Measurements from ENCODE around the gene CSF1. TPM values are rescaled to one million over a fixed set of nuclear protein-coding genes. Genes with fewer than 3 reads are reported as not detected.
"Not testable (repeated sequence)": the region's sequence is repeated elsewhere in the genome, so short reads cannot be mapped to it uniquely, and the experiment has no call there.

Gene CSF1
- total RNA-seq, 1 donor: 53.9 TPM

DNA sequence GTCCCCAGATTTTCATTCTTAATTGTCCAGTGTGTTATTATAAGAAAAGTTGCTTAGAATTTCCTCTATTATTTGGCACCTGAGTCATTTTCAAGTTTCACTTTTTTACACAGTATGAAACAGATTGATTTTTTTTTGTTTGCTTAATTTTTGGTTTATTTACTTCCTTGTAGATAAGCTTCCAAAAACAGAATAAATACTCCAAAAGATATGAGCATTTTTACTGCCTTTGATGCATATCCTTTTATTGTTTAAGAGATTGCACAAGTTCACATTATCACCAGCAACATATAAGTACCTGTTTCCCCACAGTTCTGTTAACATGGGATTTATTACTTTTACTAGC is 37.6 kb downstream of the CSF1 start:
- Histone ChIP-seq H2AFZ (ENCODE audit: low read length) (no peak overlapping the region), H3K9me3 (ENCODE audit: low read depth, low read length) (no peaks in the 10 kb centered on the region), H3K79me2 (ENCODE audit: insufficient read depth, low read length) (no peaks in the 10 kb centered on the region), H3K27ac (ENCODE audit: low read depth, low read length) (no peak overlapping the region), H3K36me3 (ENCODE audit: insufficient read depth, low read length) (no peaks in the 10 kb centered on the region), H3K4me3 (ENCODE audit: insufficient read depth, low read length) (no peak overlapping the region), H3K4me2 (ENCODE audit: insufficient read depth, low read length) (no peak overlapping the region), H3K4me1 (ENCODE audit: insufficient read depth, low read length) (no peaks in the 10 kb centered on the region), H4K20me1 (ENCODE audit: insufficient read depth, low read length) (no peaks in the 10 kb centered on the region), H3K27me3 (ENCODE audit: insufficient read depth, low read length) (no peaks in the 10 kb centered on the region)
- TF ChIP-seq, protein P1, sequence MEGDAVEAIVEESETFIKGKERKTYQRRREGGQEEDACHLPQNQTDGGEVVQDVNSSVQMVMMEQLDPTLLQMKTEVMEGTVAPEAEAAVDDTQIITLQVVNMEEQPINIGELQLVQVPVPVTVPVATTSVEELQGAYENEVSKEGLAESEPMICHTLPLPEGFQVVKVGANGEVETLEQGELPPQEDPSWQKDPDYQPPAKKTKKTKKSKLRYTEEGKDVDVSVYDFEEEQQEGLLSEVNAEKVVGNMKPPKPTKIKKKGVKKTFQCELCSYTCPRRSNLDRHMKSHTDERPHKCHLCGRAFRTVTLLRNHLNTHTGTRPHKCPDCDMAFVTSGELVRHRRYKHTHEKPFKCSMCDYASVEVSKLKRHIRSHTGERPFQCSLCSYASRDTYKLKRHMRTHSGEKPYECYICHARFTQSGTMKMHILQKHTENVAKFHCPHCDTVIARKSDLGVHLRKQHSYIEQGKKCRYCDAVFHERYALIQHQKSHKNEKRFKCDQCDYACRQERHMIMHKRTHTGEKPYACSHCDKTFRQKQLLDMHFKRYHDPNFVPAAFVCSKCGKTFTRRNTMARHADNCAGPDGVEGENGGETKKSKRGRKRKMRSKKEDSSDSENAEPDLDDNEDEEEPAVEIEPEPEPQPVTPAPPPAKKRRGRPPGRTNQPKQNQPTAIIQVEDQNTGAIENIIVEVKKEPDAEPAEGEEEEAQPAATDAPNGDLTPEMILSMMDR (IDR thresholded peaks at IDR 0.05; ENCODE audit: extremely low read depth, low read depth, low read length): no peak
- DNase-seq (ENCODE audit: insufficient read length, low spot score, missing footprints): no peak

DNA sequence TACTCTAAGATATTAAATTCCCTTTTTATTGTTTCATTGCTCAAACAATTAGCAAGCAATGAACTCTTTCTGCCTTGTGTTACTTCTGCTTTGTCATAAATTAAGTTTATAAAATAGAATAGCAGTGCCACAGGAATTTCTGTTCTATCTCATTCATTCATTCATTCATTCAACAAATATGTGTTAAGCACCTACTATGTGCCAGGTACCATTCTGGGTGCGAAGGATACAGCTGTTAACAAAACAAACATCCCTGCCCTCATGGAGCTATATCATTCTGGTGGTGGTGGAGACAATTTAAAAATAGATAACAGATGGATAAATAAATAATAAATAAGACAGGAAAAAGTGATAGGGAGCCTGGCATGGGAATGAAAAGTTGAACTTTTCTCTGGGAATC is 39.4 kb downstream of the CSF1 start:
- Histone ChIP-seq H3K4me3 (ENCODE audit: insufficient read depth, low read length) (no peak overlapping the region), H3K79me2 (ENCODE audit: insufficient read depth, low read length) (no peaks in the 10 kb centered on the region), H2AFZ (ENCODE audit: low read length) (no peak overlapping the region), H4K20me1 (ENCODE audit: insufficient read depth, low read length) (no peaks in the 10 kb centered on the region), H3K4me1 (ENCODE audit: insufficient read depth, low read length) (no peaks in the 10 kb centered on the region), H3K27ac (ENCODE audit: low read depth, low read length) (no peak overlapping the region), H3K4me2 (ENCODE audit: insufficient read depth, low read length) (no peak overlapping the region), H3K36me3 (ENCODE audit: insufficient read depth, low read length) (no peaks in the 10 kb centered on the region), H3K27me3 (ENCODE audit: insufficient read depth, low read length) (no peaks in the 10 kb centered on the region), H3K9me3 (ENCODE audit: low read depth, low read length) (no peaks in the 10 kb centered on the region)
- no peak for DNase-seq (ENCODE audit: insufficient read length, low spot score, missing footprints)
- TF ChIP-seq, protein P1 (IDR thresholded peaks at IDR 0.05; ENCODE audit: extremely low read depth, low read depth, low read length): no peak

DNA sequence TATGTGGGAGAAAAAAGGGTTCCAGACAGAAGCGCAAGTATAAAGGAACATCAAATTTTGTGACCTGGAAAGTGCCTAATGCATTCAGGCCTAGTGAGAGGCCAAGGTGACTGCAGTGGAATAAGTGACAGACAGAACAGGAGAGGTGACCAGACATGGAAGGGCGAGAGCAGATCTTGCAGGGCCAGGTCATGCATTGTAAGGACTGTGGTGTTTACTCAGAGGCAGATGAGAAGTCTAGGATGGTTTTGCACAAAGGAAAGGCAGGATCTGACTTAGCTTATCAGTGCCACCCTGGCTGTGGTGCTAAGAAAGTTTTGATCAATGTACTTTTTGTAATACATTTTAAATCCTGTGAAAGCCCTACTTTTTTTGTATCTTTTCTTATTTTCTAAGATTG is 39.9 kb downstream of the CSF1 start:
- H3K27me3 ChIP-seq (ENCODE audit: insufficient read depth, low read length): no peaks in the 10 kb centered on the region
- no peaks in the 10 kb centered on the region for H4K20me1 ChIP-seq (ENCODE audit: insufficient read depth, low read length)
- H2AFZ ChIP-seq (ENCODE audit: low read length): no peak overlapping the region
- TF ChIP-seq, protein P1 (IDR thresholded peaks at IDR 0.05; ENCODE audit: extremely low read depth, low read depth, low read length): no peak
- no peak overlapping the region for H3K27ac ChIP-seq (ENCODE audit: low read depth, low read length)
- H3K4me3 ChIP-seq (ENCODE audit: insufficient read depth, low read length): no peak overlapping the region
- no peak overlapping the region for H3K4me2 ChIP-seq (ENCODE audit: insufficient read depth, low read length)
- H3K9me3 ChIP-seq (ENCODE audit: low read depth, low read length): no peaks in the 10 kb centered on the region
- no peaks in the 10 kb centered on the region for H3K36me3 ChIP-seq (ENCODE audit: insufficient read depth, low read length)
- no peaks in the 10 kb centered on the region for H3K4me1 ChIP-seq (ENCODE audit: insufficient read depth, low read length)
- no peaks in the 10 kb centered on the region for H3K79me2 ChIP-seq (ENCODE audit: insufficient read depth, low read length)
- DNase-seq (ENCODE audit: insufficient read length, low spot score, missing footprints): no peak

DNA sequence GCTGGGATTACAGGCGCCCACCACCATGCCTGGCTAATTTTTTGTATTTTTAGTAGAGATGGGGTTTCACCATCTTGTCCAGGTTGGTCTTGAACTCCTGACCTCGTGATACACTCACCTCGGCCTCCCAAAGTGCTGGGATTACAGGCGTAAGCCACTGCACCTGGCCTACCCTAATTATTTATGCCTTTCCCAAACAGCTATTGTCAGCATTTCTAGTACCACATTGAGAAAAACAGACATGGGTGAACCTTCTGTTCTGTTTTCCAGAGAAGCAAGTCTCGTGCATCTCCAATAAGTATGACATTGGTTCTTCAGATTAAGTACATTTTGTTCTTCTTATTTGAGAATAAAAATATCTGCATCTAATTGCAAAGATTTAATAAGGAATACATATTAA is 40.9 kb downstream of the CSF1 start:
- not testable (repeated sequence) for H3K79me2 ChIP-seq (ENCODE audit: insufficient read depth, low read length); H3K9me3 ChIP-seq (ENCODE audit: low read depth, low read length); H3K27ac ChIP-seq (ENCODE audit: low read depth, low read length); H3K4me3 ChIP-seq (ENCODE audit: insufficient read depth, low read length); H3K27me3 ChIP-seq (ENCODE audit: insufficient read depth, low read length); H4K20me1 ChIP-seq (ENCODE audit: insufficient read depth, low read length); H3K4me2 ChIP-seq (ENCODE audit: insufficient read depth, low read length); DNase-seq (ENCODE audit: insufficient read length, low spot score, missing footprints); H3K4me1 ChIP-seq (ENCODE audit: insufficient read depth, low read length); H3K36me3 ChIP-seq (ENCODE audit: insufficient read depth, low read length); H2AFZ ChIP-seq (ENCODE audit: low read length)

Data from osteoblast (primary cell).